ENCODE measurements around the gene DNAJC13. TPM values are rescaled to one million over a fixed set of nuclear protein-coding genes. Genes with fewer than 3 reads are reported as not detected.

The DNAJC13 gene
- polyA plus RNA-seq, 1 donor, result 43.4 TPM

- no peak overlapping the region for H3K27ac ChIP-seq (ENCODE audit: low read length)
- no peaks in the 10 kb centered on the region for H3K9me3 ChIP-seq (ENCODE audit: control insufficient read depth, low read depth, low read length)
- no CpG with 5 or more reads among the region's 2 CpGs for WGBS (ENCODE audit: insufficient coverage, low lambda C conversion rate)
- DNase-seq, result no peak
- peaks cover 2% of the 10 kb centered on the region for H3K36me3 ChIP-seq (ENCODE audit: control insufficient read depth, insufficient read depth, low read length)
- H3K27me3 ChIP-seq (ENCODE audit: control insufficient read depth, insufficient read depth, low read length), result no peaks in the 10 kb centered on the region
- no peak overlapping the region for H3K4me3 ChIP-seq (ENCODE audit: low read length)
- no peaks in the 10 kb centered on the region for H3K4me1 ChIP-seq (ENCODE audit: control insufficient read depth, insufficient read depth, low read length)
Measured at GRCh38 chr3:132432639-132433038, 15.3 kb downstream of the DNAJC13 start.

- no peak overlapping the region for H3K4me3 ChIP-seq (ENCODE audit: low read length)
- H3K27ac ChIP-seq (ENCODE audit: low read length), result no peak overlapping the region
- H3K27me3 ChIP-seq (ENCODE audit: control insufficient read depth, insufficient read depth, low read length), result no peaks in the 10 kb centered on the region
- H3K4me1 ChIP-seq (ENCODE audit: control insufficient read depth, insufficient read depth, low read length), result no peaks in the 10 kb centered on the region
- no peaks in the 10 kb centered on the region for H3K9me3 ChIP-seq (ENCODE audit: control insufficient read depth, low read depth, low read length)
- H3K36me3 ChIP-seq (ENCODE audit: control insufficient read depth, insufficient read depth, low read length), result peaks cover 2% of the 10 kb centered on the region
- no peak for DNase-seq
- WGBS (ENCODE audit: insufficient coverage, low lambda C conversion rate), result 100% methylated on average over 1 of the region's 3 CpGs
Measured at GRCh38 chr3:132433121-132433520, 15.8 kb downstream of the DNAJC13 start.

- DNase-seq, result no peak
- WGBS (ENCODE audit: insufficient coverage, low lambda C conversion rate), result 100% methylated on average over 1 of the region's 3 CpGs
- no peak overlapping the region for H3K27ac ChIP-seq (ENCODE audit: low read length)
- H3K36me3 ChIP-seq (ENCODE audit: control insufficient read depth, insufficient read depth, low read length), result peaks cover 6% of the 10 kb centered on the region
- H3K9me3 ChIP-seq (ENCODE audit: control insufficient read depth, low read depth, low read length), result no peaks in the 10 kb centered on the region
- no peaks in the 10 kb centered on the region for H3K4me1 ChIP-seq (ENCODE audit: control insufficient read depth, insufficient read depth, low read length)
- H3K4me3 ChIP-seq (ENCODE audit: low read length), result no peak overlapping the region
- H3K27me3 ChIP-seq (ENCODE audit: control insufficient read depth, insufficient read depth, low read length), result no peaks in the 10 kb centered on the region
Measured at GRCh38 chr3:132435224-132435910, 18.1 kb downstream of the DNAJC13 start.

GRCh38 chr3:132435911-132436425 lies 18.7 kb downstream of the DNAJC13 start:
- peaks cover 6% of the 10 kb centered on the region for H3K36me3 ChIP-seq (ENCODE audit: control insufficient read depth, insufficient read depth, low read length)
- H3K9me3 ChIP-seq (ENCODE audit: control insufficient read depth, low read depth, low read length), result no peaks in the 10 kb centered on the region
- H3K4me1 ChIP-seq (ENCODE audit: control insufficient read depth, insufficient read depth, low read length), result no peaks in the 10 kb centered on the region
- WGBS (ENCODE audit: insufficient coverage, low lambda C conversion rate), result 86% methylated on average over 4 of the region's 7 CpGs
- DNase-seq, result no peak
- H3K27me3 ChIP-seq (ENCODE audit: control insufficient read depth, insufficient read depth, low read length), result no peaks in the 10 kb centered on the region
- no peak overlapping the region for H3K27ac ChIP-seq (ENCODE audit: low read length)
- H3K4me3 ChIP-seq (ENCODE audit: low read length), result no peak overlapping the region

GRCh38 chr3:132443421-132443820 lies 26.1 kb downstream of the DNAJC13 start:
- H3K9me3 ChIP-seq (ENCODE audit: control insufficient read depth, low read depth, low read length), result no peaks in the 10 kb centered on the region
- H3K4me3 ChIP-seq (ENCODE audit: low read length), result no peak overlapping the region
- no peak for DNase-seq
- H3K27me3 ChIP-seq (ENCODE audit: control insufficient read depth, insufficient read depth, low read length), result no peaks in the 10 kb centered on the region
- peaks cover 12% of the 10 kb centered on the region for H3K36me3 ChIP-seq (ENCODE audit: control insufficient read depth, insufficient read depth, low read length)
- 80% methylated on average over 1 of the region's 5 CpGs for whole genome bisulfite sequencing (ENCODE audit: insufficient coverage, low lambda C conversion rate)
- no peak overlapping the region for H3K27ac ChIP-seq (ENCODE audit: low read length)
- no peaks in the 10 kb centered on the region for H3K4me1 ChIP-seq (ENCODE audit: control insufficient read depth, insufficient read depth, low read length)

- Histone ChIP-seq H3K36me3 (ENCODE audit: control insufficient read depth, insufficient read depth, low read length) (peaks cover 21% of the 10 kb centered on the region), H3K27me3 (ENCODE audit: control insufficient read depth, insufficient read depth, low read length) (no peaks in the 10 kb centered on the region), H3K27ac (ENCODE audit: low read length) (no peak overlapping the region), H3K9me3 (ENCODE audit: control insufficient read depth, low read depth, low read length) (no peaks in the 10 kb centered on the region), H3K4me3 (ENCODE audit: low read length) (no peak overlapping the region), H3K4me1 (ENCODE audit: control insufficient read depth, insufficient read depth, low read length) (no peaks in the 10 kb centered on the region)
- DNase-seq, result no peak
Measured at GRCh38 chr3:132444383-132444782, 27.1 kb downstream of the DNAJC13 start.

- peaks cover 21% of the 10 kb centered on the region for H3K36me3 ChIP-seq (ENCODE audit: control insufficient read depth, insufficient read depth, low read length)
- no peaks in the 10 kb centered on the region for H3K27me3 ChIP-seq (ENCODE audit: control insufficient read depth, insufficient read depth, low read length)
- DNase-seq, result no peak
- no peaks in the 10 kb centered on the region for H3K4me1 ChIP-seq (ENCODE audit: control insufficient read depth, insufficient read depth, low read length)
- no peak overlapping the region for H3K27ac ChIP-seq (ENCODE audit: low read length)
- H3K9me3 ChIP-seq (ENCODE audit: control insufficient read depth, low read depth, low read length), result no peaks in the 10 kb centered on the region
- no peak overlapping the region for H3K4me3 ChIP-seq (ENCODE audit: low read length)
Measured at GRCh38 chr3:132445817-132446216, 28.5 kb downstream of the DNAJC13 start.

GRCh38 chr3:132448216-132448961 lies 31.1 kb downstream of the DNAJC13 start:
- H3K36me3 ChIP-seq (ENCODE audit: control insufficient read depth, insufficient read depth, low read length), result peaks cover 43% of the 10 kb centered on the region
- no peak overlapping the region for H3K4me3 ChIP-seq (ENCODE audit: low read length)
- WGBS (ENCODE audit: insufficient coverage, low lambda C conversion rate), result 71% methylated on average over 2 of the region's 6 CpGs
- no peaks in the 10 kb centered on the region for H3K27me3 ChIP-seq (ENCODE audit: control insufficient read depth, insufficient read depth, low read length)
- no peak overlapping the region for H3K27ac ChIP-seq (ENCODE audit: low read length)
- no peaks in the 10 kb centered on the region for H3K4me1 ChIP-seq (ENCODE audit: control insufficient read depth, insufficient read depth, low read length)
- no peak for DNase-seq
- no peaks in the 10 kb centered on the region for H3K9me3 ChIP-seq (ENCODE audit: control insufficient read depth, low read depth, low read length)

GRCh38 chr3:132456136-132456535 lies 38.8 kb downstream of the DNAJC13 start:
- no peaks in the 10 kb centered on the region for H3K27me3 ChIP-seq (ENCODE audit: control insufficient read depth, insufficient read depth, low read length)
- no peaks in the 10 kb centered on the region for H3K4me1 ChIP-seq (ENCODE audit: control insufficient read depth, insufficient read depth, low read length)
- 93% methylated on average over 3 of the region's 3 CpGs for WGBS (ENCODE audit: insufficient coverage, low lambda C conversion rate)
- no peaks in the 10 kb centered on the region for H3K9me3 ChIP-seq (ENCODE audit: control insufficient read depth, low read depth, low read length)
- H3K4me3 ChIP-seq (ENCODE audit: low read length), result no peak overlapping the region
- H3K36me3 ChIP-seq (ENCODE audit: control insufficient read depth, insufficient read depth, low read length), result peaks cover 72% of the 10 kb centered on the region
- H3K27ac ChIP-seq (ENCODE audit: low read length), result no peak overlapping the region
- DNase-seq, result no peak

- H3K4me3 ChIP-seq (ENCODE audit: low read length), result no peak overlapping the region
- no peak for DNase-seq
- peaks cover 75% of the 10 kb centered on the region for H3K36me3 ChIP-seq (ENCODE audit: control insufficient read depth, insufficient read depth, low read length)
- H3K27ac ChIP-seq (ENCODE audit: low read length), result no peak overlapping the region
- no peaks in the 10 kb centered on the region for H3K4me1 ChIP-seq (ENCODE audit: control insufficient read depth, insufficient read depth, low read length)
- H3K27me3 ChIP-seq (ENCODE audit: control insufficient read depth, insufficient read depth, low read length), result no peaks in the 10 kb centered on the region
- WGBS (ENCODE audit: insufficient coverage, low lambda C conversion rate), result no CpG with 5 or more reads among the region's 3 CpGs
- no peaks in the 10 kb centered on the region for H3K9me3 ChIP-seq (ENCODE audit: control insufficient read depth, low read depth, low read length)
Measured at GRCh38 chr3:132456571-132456970, 39.3 kb downstream of the DNAJC13 start.
